ENCODE measurements around the gene MSLN. TPM values are rescaled to one million over a fixed set of nuclear protein-coding genes. Genes with fewer than 3 reads are reported as not detected.

MSLN gene
- total and polyA plus RNA-seq, 5 experiments from 2014 or later, result not detected

GRCh38 chr16:817001-817906, 56.7 kb downstream of the MSLN start:
- DNase-seq, result no peak
- H3K27ac Mint-ChIP-seq, result no peak overlapping the region
- H3K27me3 Mint-ChIP-seq, result peaks cover 0 to 48% (median 7%) of the 10 kb centered on the region in 5 donors
- no peaks in the 10 kb centered on the region for H3K9me3 Mint-ChIP-seq
- peaks cover 10 to 17% (median 13%) of the 10 kb centered on the region in 4 donors for H3K4me1 Mint-ChIP-seq
- no peak for ATAC-seq
- H3K4me3 Mint-ChIP-seq, result peak overlapping the region in 2 of 10 donors; percentile 37 to 43
- POLR2A ChIA-PET, result no interaction called here
- H3K36me3 Mint-ChIP-seq, result no peaks in the 10 kb centered on the region

- H3K27ac Mint-ChIP-seq, result no peak overlapping the region
- DNase-seq, result no peak
Measured at GRCh38 chr16:818132-818531, 57.6 kb downstream of the MSLN start.

More at GRCh38 chr16:818132-818531, 57.6 kb downstream of the MSLN start:
- ATAC-seq, result no peak
- peaks cover 0 to 42% (median 4%) of the 10 kb centered on the region in 5 donors for H3K27me3 Mint-ChIP-seq
- H3K36me3 Mint-ChIP-seq, result no peaks in the 10 kb centered on the region
- peaks cover 10 to 14% (median 12%) of the 10 kb centered on the region in 4 donors for H3K4me1 Mint-ChIP-seq
- POLR2A ChIA-PET, result no interaction called here
- no peaks in the 10 kb centered on the region for H3K9me3 Mint-ChIP-seq
- peak overlapping the region in 1 of 10 donors; percentile 37 for H3K4me3 Mint-ChIP-seq

Small RNA genes lying within 50 kb of the gene (microRNA-seq; reads per million reads assigned to microRNA genes)
- not detected for gene MIR662 (ENCODE audit: borderline microRNAs expressed)

Other genes starting within 250 kb of the MSLN start
- 10 to 100 TPM; 63.1 to 63.2 TPM for gene CAPN15, start 233.0 kb upstream of the MSLN start, total RNA-seq
- gene CAPN15, start 233.0 kb upstream of the MSLN start, polyA plus RNA-seq, result 1 to 10 TPM; 5.5 to 7.9 (median 6.0) TPM
- not detected for gene PRR35, start 200.3 kb upstream of the MSLN start, total RNA-seq
- gene PRR35, start 200.3 kb upstream of the MSLN start, polyA plus RNA-seq, result not detected
- gene NHLRC4, start 193.7 kb upstream of the MSLN start, total RNA-seq, result 1 to 10 TPM; 4.7 to 5.3 TPM
- gene NHLRC4, start 193.7 kb upstream of the MSLN start, polyA plus RNA-seq, result 1 to 10 TPM; 1.5 to 3.3 (median 1.7) TPM
- gene PIGQ, start 190.8 kb upstream of the MSLN start, total RNA-seq, result 10 to 100 TPM; 55.8 to 59.0 TPM
- gene PIGQ, start 190.8 kb upstream of the MSLN start, polyA plus RNA-seq, result 10 to 100 TPM in 1 of 3 donors, 1 to 10 TPM in 2; 8.8 to 13.4 (median 9.3) TPM
- 10 to 100 TPM; 18.6 to 19.9 TPM for gene RAB40C, start 170.7 kb upstream of the MSLN start, total RNA-seq
- 10 to 100 TPM in 1 of 3 donors, 1 to 10 TPM in 2; 5.8 to 14.6 (median 6.2) TPM for gene RAB40C, start 170.7 kb upstream of the MSLN start, polyA plus RNA-seq
- under 1 TPM; 0.47 to 0.57 TPM for gene WFIKKN1, start 129.7 kb upstream of the MSLN start, total RNA-seq
- gene WFIKKN1, start 129.7 kb upstream of the MSLN start, polyA plus RNA-seq, result under 1 TPM in 1 of 3 donors, not detected in 2; 0.07 TPM
- gene METTL26, start 124.4 kb upstream of the MSLN start, total RNA-seq, result 10 to 100 TPM; 69.2 to 72.6 TPM
- 10 to 100 TPM; 88.4 to 98.4 (median 89.8) TPM for gene METTL26, start 124.4 kb upstream of the MSLN start, polyA plus RNA-seq
- gene MCRIP2, start 118.9 kb upstream of the MSLN start, total RNA-seq, result 10 to 100 TPM; 31.9 to 32.2 TPM
- 10 to 100 TPM; 28.1 to 36.6 (median 35.5) TPM for gene MCRIP2, start 118.9 kb upstream of the MSLN start, polyA plus RNA-seq
- 10 to 100 TPM; 17.8 to 19.2 TPM for gene WDR90, start 111.4 kb upstream of the MSLN start, total RNA-seq
- 1 to 10 TPM in 2 of 3 donors, under 1 TPM in 1; 0.27 to 2.5 (median 1.5) TPM for gene WDR90, start 111.4 kb upstream of the MSLN start, polyA plus RNA-seq
- gene RHOT2, start 92.6 kb upstream of the MSLN start, total RNA-seq, result 100 to 1,000 TPM; 220 TPM
- 10 to 100 TPM; 25.1 to 44.8 (median 31.8) TPM for gene RHOT2, start 92.6 kb upstream of the MSLN start, polyA plus RNA-seq
- gene RHBDL1, start 85.1 kb upstream of the MSLN start, total RNA-seq, result 1 to 10 TPM; 1.3 to 1.4 TPM
- gene RHBDL1, start 85.1 kb upstream of the MSLN start, polyA plus RNA-seq, result not detected
- gene STUB1, start 80.3 kb upstream of the MSLN start, total RNA-seq, result 100 to 1,000 TPM in 1 of 2 experiments, 10 to 100 TPM in 1; 86.4 to 103 TPM
- gene STUB1, start 80.3 kb upstream of the MSLN start, polyA plus RNA-seq, result 100 to 1,000 TPM; 133 to 142 (median 135) TPM
- 10 to 100 TPM; 40.8 to 41.2 TPM for gene JMJD8, start 76.4 kb upstream of the MSLN start, total RNA-seq
- 10 to 100 TPM; 31.7 to 62.8 (median 46.0) TPM for gene JMJD8, start 76.4 kb upstream of the MSLN start, polyA plus RNA-seq
- 10 to 100 TPM; 16.1 to 18.4 TPM for gene WDR24, start 70.3 kb upstream of the MSLN start, total RNA-seq
- gene WDR24, start 70.3 kb upstream of the MSLN start, polyA plus RNA-seq, result 10 to 100 TPM; 12.7 to 18.9 (median 14.7) TPM
- 10 to 100 TPM; 28.4 to 29.3 TPM for gene FBXL16, start 54.9 kb upstream of the MSLN start, total RNA-seq
- gene FBXL16, start 54.9 kb upstream of the MSLN start, polyA plus RNA-seq, result 10 to 100 TPM in 1 of 3 donors, 1 to 10 TPM in 2; 3.0 to 22.0 (median 9.5) TPM
- gene METRN, start 45.6 kb upstream of the MSLN start, total RNA-seq, result 10 to 100 TPM; 13.1 to 14.4 TPM
- 10 to 100 TPM; 22.1 to 40.9 (median 35.8) TPM for gene METRN, start 45.6 kb upstream of the MSLN start, polyA plus RNA-seq
- 10 to 100 TPM; 44.3 to 48.2 TPM for gene ANTKMT, start 39.6 kb upstream of the MSLN start, total RNA-seq
- 100 to 1,000 TPM in 2 of 3 donors, 10 to 100 TPM in 1; 93.5 to 128 (median 113) TPM for gene ANTKMT, start 39.6 kb upstream of the MSLN start, polyA plus RNA-seq
- gene CCDC78, start 34.3 kb upstream of the MSLN start, total RNA-seq, result 10 to 100 TPM; 12.0 to 15.1 TPM
- 1 to 10 TPM in 2 of 3 donors, not detected in 1; 1.1 to 1.4 TPM for gene CCDC78, start 34.3 kb upstream of the MSLN start, polyA plus RNA-seq
- 10 to 100 TPM; 50.1 to 67.0 TPM for gene HAGHL, start 33.6 kb upstream of the MSLN start, total RNA-seq
- gene HAGHL, start 33.6 kb upstream of the MSLN start, polyA plus RNA-seq, result 1 to 10 TPM; 5.0 to 6.2 (median 6.0) TPM
- gene CIAO3, start 19.7 kb upstream of the MSLN start, total RNA-seq, result 10 to 100 TPM; 56.0 to 56.4 TPM
- 10 to 100 TPM; 13.7 to 25.7 (median 16.9) TPM for gene CIAO3, start 19.7 kb upstream of the MSLN start, polyA plus RNA-seq
- 10 to 100 TPM; 27.7 to 29.1 TPM for gene RPUSD1, start 27.6 kb downstream of the MSLN start, total RNA-seq
- gene RPUSD1, start 27.6 kb downstream of the MSLN start, polyA plus RNA-seq, result 10 to 100 TPM; 19.7 to 32.2 (median 22.0) TPM
- 10 to 100 TPM; 47.8 to 54.3 TPM for gene CHTF18, start 27.9 kb downstream of the MSLN start, total RNA-seq
- 1 to 10 TPM; 3.5 to 4.3 (median 4.0) TPM for gene CHTF18, start 27.9 kb downstream of the MSLN start, polyA plus RNA-seq
- not detected for gene GNG13, start 40.0 kb downstream of the MSLN start, total RNA-seq
- gene GNG13, start 40.0 kb downstream of the MSLN start, polyA plus RNA-seq, result not detected
- 10 to 100 TPM; 40.7 to 45.1 TPM for gene LMF1, start 210.2 kb downstream of the MSLN start, total RNA-seq
- 10 to 100 TPM; 12.2 to 13.6 (median 12.9) TPM for gene LMF1, start 210.2 kb downstream of the MSLN start, polyA plus RNA-seq
- gene SOX8, start 221.0 kb downstream of the MSLN start, total RNA-seq, result 1 to 10 TPM; 3.0 to 4.3 TPM
- 1 to 10 TPM; 1.3 to 5.1 (median 1.3) TPM for gene SOX8, start 221.0 kb downstream of the MSLN start, polyA plus RNA-seq

All from naive thymus-derived CD8-positive, alpha-beta T cell (primary cell).